Mesodermal cell (in vitro differentiated cells): Measurements from ENCODE around the gene HNMT.

Experiments used
- H3K27ac ChIP-seq: 2 replicates; pipeline ENCODE4 v1.7.0; 2013; ENCODE audit warnings: mild to moderate bottlenecking, low read depth, low read length, moderate library complexity; ENCODE audit not compliant: severe bottlenecking
- H3K36me3 ChIP-seq: 2 replicates; pipeline ENCODE4 v1.7.1; 2013; ENCODE audit warnings: mild to moderate bottlenecking, low read length, moderate library complexity; ENCODE audit not compliant: control insufficient read depth, insufficient read depth
- H3K4me1 ChIP-seq: one replicate; pipeline ENCODE4 v1.7.1; 2013; ENCODE audit warnings: mild to moderate bottlenecking, low read length; ENCODE audit not compliant: insufficient read depth, control insufficient read depth, poor library complexity, severe bottlenecking
- H3K4me3 ChIP-seq: 2 replicates; pipeline ENCODE4 v1.7.0; 2013; ENCODE audit warnings: low read length, control low read depth, mild to moderate bottlenecking; ENCODE audit not compliant: insufficient read depth, poor library complexity, severe bottlenecking; ENCODE audit errors: extremely low read depth
- H3K9me3 ChIP-seq: 2 replicates; pipeline ENCODE4 v1.7.1; 2013; ENCODE audit warnings: mild to moderate bottlenecking, low read length, moderate library complexity; ENCODE audit not compliant: control insufficient read depth
- WGBS, 2 experiments: methylation state at CpG; one replicate each; pipeline ENCODE4 v1.1.5; 2013; ENCODE audit warnings: missing lambda C conversion rate in 2 of 2; ENCODE audit not compliant: insufficient coverage in 2 of 2; 5-methylcytosine and 5-hydroxymethylcytosine counted together

Gene HNMT

DNA sequence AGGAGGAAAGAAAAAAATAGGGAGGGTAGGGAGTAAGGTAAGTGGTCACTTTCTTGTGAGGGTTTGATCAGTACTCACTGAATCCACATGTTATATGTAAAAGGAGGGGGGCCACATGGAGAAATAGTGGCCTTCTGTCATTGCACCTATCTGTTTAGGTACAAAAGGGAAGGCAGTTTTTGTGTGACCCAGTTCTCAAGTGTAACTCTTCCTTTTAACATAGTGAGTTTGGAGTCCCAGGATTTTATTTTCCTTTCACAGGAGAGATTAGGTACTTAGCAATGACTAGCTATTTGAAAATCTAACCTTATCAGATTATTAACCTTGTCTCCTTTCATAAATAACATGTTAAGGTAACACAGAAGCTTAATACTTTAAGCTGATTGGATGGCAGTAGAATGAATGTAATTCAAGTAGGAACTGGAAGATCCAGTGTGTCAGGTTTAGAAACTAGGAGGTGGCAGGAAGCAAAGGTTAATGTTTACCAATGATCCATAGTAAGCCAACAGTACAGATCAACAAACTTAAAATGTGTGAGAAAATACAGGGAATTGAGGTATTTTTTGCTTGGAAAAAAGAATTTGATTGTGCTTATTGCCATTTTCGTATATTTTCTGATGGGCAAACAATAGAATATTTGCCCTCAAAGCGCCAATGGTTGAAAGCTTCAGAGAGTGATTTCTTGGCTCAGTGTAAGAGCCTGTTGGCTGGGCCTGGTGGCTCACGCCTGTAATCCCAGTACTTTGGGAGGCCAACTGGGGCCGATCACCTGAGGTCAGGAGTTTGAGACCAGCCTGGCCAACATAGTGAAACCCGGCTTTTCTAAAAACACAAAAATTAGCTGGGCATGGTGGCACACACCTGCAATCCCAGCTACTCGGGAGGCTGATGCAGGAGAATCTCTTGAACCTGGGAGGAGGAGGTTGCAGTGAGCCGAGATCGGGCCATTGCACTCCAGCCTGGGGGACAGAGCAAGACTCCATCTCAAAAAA, 11.3 kb downstream of the HNMT start:
- Histone ChIP-seq H3K4me1 (no peaks in the 10 kb centered on the region), H3K9me3 (no peaks in the 10 kb centered on the region), H3K4me3 (no peak overlapping the region), H3K36me3 (peaks cover 11% of the 10 kb centered on the region), H3K27ac (no peak overlapping the region)
- WGBS, 2 experiments, result 61 to 78% methylated on average over 3 to 6 of the region's 8 CpGs

DNA sequence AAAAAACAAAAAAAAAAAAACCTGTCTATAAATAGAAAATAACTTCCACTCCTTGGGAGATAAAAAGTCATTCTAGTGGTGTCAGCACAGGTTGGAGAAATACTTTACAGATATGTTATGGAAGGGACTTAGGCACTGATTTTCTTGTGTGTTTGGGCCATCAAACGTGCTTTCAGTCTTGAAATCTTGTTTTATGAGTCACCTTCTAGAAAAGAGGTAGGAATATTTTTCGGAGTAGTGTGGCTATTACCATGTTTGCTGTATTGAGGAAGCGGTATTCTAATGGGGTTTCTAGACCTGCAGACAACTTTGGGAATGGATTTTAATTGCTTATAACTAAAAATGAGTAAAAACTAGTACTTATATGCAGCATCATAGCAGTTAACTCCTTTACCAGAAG, 12.0 kb downstream of the HNMT start:
- H3K27ac ChIP-seq, result no peak overlapping the region
- no peaks in the 10 kb centered on the region for H3K4me1 ChIP-seq
- peaks cover 14% of the 10 kb centered on the region for H3K36me3 ChIP-seq
- H3K4me3 ChIP-seq, result no peak overlapping the region
- 70 to 100% methylated on average over 1 to 3 of the region's 3 CpGs for WGBS, 2 experiments
- H3K9me3 ChIP-seq, result no peaks in the 10 kb centered on the region

DNA sequence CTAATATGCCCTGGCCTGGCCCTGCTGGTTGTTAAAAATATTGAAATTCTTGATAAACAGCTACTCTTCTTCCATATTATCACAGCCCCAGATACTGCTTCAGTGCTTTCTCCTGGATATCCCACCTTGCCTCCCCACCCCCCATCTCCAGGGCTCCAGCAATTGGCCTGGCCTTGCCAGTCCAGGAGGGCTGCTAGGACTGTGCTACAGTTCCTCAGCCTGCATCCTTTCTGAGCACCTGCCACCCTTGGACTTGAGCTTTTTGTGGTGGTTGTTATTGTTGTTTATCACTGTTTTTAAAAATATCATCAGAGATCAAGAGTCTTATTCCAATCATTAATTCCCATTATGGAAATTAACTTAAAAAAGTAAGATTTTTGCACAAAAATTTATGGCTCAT, 13.5 kb downstream of the HNMT start:
- Histone ChIP-seq H3K36me3 (peaks cover 20% of the 10 kb centered on the region), H3K4me1 (no peaks in the 10 kb centered on the region), H3K27ac (no peak overlapping the region), H3K4me3 (no peak overlapping the region), H3K9me3 (no peaks in the 10 kb centered on the region)

DNA sequence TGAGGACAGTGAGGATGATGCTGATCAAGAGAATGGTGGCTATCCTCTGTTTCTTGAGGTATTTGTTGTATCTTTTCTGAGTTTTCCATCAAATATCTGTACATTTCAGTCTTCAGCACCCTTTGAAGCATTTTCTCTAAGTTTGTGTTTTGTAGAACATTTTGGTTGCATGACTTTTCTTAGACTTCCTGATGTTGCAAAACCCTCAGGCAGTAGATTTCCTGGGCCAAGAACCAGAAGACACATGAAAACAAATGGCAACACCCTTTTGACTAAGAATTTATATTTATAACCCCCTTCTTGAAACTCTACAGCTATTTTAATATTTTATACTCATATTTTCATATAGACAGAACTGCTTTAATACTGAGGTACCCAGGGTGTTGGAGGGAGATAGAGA, 16.2 kb downstream of the HNMT start:
- Histone ChIP-seq H3K4me1 (no peaks in the 10 kb centered on the region), H3K4me3 (no peak overlapping the region), H3K27ac (no peak overlapping the region), H3K9me3 (no peaks in the 10 kb centered on the region), H3K36me3 (peaks cover 11% of the 10 kb centered on the region)

DNA sequence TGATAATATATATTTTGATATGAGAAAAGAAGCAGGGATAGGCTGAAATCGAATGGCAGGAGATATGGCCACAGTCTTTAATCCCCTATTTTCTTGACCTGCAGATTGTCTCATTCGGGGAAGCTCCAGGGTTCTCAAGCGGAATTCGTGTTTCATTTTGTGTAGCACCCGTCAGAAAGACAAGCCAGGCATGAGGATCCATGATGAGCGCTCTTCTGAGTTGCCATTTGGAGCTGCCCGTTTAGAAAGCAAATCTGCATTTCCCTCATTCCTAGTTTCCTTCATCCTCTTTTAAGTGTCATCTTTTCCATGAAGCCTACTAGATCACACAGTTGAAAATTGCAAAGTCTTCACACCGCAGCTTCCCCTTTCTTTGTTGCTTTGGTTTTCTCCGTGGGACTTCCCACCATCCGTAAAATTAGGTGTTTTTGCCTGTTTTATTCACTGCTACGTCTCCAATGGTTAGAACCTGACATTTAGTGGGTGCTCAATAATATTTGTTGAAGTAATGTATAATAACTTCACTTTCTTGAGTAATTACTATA, 16.9 kb downstream of the HNMT start:
- Histone ChIP-seq H3K27ac (no peak overlapping the region), H3K4me1 (no peaks in the 10 kb centered on the region), H3K36me3 (peaks cover 9% of the 10 kb centered on the region), H3K4me3 (no peak overlapping the region), H3K9me3 (no peaks in the 10 kb centered on the region)
- 87 to 98% methylated on average over 8 to 9 of the region's 11 CpGs for WGBS, 2 experiments

DNA sequence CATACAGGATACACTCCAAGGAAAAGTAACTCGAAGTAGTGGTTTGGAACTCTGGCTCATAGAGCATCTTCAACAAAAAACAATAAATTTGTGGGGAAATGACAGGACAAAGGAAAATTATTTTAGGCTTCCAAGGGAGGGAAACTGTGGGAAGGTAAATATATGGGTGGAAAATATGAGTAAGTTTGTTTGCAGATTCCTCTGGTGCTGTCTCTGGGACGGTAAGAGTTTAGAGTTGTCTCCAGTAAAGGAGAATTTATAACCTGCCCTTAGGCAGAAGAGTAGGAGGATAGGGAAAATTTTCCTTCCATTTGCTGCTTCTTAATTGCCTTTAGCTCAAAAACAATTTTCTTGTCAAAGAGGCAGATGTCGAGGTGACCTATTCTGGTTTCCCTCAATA, 19.3 kb downstream of the HNMT start:
- Histone ChIP-seq H3K4me1 (no peaks in the 10 kb centered on the region), H3K4me3 (no peak overlapping the region), H3K9me3 (no peaks in the 10 kb centered on the region), H3K27ac (no peak overlapping the region), H3K36me3 (peaks cover 9% of the 10 kb centered on the region)
- WGBS, 2 experiments, result 100% methylated on average over 2 of the region's 3 CpGs; no CpG with 5 or more reads in 1 of the 2 experiments

DNA sequence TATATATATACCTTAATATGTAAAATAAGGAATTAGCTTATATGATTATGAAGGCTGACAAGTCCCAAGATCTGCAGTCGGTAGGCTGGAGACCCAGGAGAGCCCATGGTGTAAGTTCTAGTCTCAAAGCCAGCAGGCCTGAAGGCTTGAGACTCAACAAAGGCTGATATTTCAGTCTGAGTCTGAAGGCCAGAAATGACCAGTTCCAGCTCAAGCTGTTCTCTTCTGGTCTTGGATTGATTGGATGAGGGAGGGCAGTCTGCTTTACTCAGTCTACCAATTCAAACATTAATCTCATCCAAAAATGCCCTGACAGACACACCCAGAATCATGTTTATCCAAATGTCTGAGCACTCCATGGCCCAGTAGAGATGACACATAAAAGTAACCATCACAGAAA, 22.0 kb downstream of the HNMT start:
- no peak overlapping the region for H3K27ac ChIP-seq
- 92 to 100% methylated on average over 1 of the region's 1 CpG for WGBS, 2 experiments
- peaks cover 12% of the 10 kb centered on the region for H3K36me3 ChIP-seq
- no peaks in the 10 kb centered on the region for H3K4me1 ChIP-seq
- no peak overlapping the region for H3K4me3 ChIP-seq
- H3K9me3 ChIP-seq, result peaks cover 5% of the 10 kb centered on the region

DNA sequence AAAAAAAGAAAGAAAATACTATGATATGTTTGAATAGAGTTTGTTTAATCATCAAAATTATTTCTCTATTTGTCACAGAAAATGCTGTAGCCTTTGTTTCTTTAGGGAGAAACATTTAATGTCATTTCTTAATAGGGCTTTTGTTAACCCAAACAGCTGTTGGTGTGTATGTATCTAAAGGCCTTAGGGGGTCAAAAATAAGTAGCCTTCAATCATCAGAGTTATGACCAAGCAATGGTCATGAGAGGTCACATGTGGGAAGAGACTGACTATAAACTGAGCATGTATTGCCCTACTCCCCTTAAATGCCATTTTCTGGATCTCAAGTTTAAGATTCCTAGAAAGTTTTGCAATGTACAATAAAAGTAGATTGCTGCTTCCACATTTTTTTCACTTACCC, 22.7 kb downstream of the HNMT start:
- H3K4me1 ChIP-seq, result no peaks in the 10 kb centered on the region

DNA sequence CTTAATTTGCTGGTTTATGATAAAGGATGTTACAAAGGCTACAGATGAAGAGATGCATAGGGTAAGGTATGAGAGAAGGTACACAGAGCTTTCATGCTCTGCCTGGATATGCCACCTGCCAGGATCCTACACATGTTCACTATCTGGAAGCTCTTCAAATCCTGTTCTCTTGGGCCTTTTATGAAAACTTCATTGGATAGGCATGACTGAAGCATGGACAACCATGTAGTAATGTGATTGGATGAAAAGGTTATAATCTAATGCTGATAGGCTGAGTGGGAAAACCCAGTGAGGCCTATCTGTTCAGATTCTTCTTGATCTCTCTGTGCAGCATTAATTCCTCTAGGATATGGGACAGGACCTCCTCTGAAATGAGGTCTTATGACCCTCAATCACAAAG, 26.8 kb downstream of the HNMT start:
- peaks cover 22% of the 10 kb centered on the region for H3K36me3 ChIP-seq
- H3K4me1 ChIP-seq, result no peaks in the 10 kb centered on the region
- no peak overlapping the region for H3K27ac ChIP-seq
- H3K9me3 ChIP-seq, result peaks cover 26% of the 10 kb centered on the region
- no peak overlapping the region for H3K4me3 ChIP-seq

More for the DNA sequence above, 22.7 kb downstream of the HNMT start:
- no peak overlapping the region for H3K4me3 ChIP-seq
- no peak overlapping the region for H3K27ac ChIP-seq
- H3K36me3 ChIP-seq, result peaks cover 12% of the 10 kb centered on the region
- peaks cover 9% of the 10 kb centered on the region for H3K9me3 ChIP-seq

DNA sequence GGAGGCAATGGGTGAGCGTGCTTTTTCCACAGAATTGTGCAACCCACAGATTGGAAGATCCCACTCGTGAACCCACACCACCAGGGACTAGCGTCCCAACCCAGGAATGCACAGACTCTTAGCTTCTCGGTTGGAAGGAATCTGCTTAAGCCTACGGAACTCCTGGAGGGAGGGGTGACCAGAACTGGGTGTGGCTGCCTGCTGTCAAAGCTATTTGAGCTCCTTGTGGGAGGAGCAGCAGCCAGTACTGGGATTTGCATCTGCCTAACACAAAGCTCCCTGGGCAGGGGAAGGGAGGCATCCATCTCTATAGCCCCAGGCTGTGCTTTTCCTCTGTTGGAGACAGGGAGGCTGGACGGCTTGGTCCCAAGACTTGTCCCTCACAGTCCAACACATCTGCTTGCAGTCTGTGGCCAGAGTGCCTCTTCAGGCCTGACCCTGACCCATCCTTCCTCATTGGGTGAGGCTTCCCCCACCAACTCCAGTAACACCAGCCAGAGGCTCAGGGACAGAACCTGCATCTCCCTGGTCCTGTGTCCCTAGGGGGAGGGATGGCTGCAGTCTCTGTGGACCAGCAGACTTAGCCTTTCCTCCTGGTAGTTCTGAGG, 27.9 kb downstream of the HNMT start:
- H3K36me3 ChIP-seq, result peaks cover 22% of the 10 kb centered on the region
- 90 to 97% methylated on average over 5 of the region's 6 CpGs for WGBS, 2 experiments

More for the DNA sequence above, 27.9 kb downstream of the HNMT start:
- Histone ChIP-seq H3K4me1 (no peaks in the 10 kb centered on the region), H3K4me3 (no peak overlapping the region), H3K27ac (no peak overlapping the region), H3K9me3 (peaks cover 26% of the 10 kb centered on the region)
